GM19324 (cell line): Measurements from ENCODE around the gene SLCO3A1.
"Not testable (repeated sequence)": the region's sequence is repeated elsewhere in the genome, so short reads cannot be mapped to it uniquely, and the experiment has no call there.

Experiments used
- ATAC-seq: cut with Tn5 transposase; IDR thresholded peaks from one replicate; pipeline ENCODE4 v1.9.1; 2021; ENCODE audit warnings: mild to moderate bottlenecking, moderate library complexity; ENCODE audit not compliant: unreplicated experiment, low FRiP score

Gene SLCO3A1

DNA sequence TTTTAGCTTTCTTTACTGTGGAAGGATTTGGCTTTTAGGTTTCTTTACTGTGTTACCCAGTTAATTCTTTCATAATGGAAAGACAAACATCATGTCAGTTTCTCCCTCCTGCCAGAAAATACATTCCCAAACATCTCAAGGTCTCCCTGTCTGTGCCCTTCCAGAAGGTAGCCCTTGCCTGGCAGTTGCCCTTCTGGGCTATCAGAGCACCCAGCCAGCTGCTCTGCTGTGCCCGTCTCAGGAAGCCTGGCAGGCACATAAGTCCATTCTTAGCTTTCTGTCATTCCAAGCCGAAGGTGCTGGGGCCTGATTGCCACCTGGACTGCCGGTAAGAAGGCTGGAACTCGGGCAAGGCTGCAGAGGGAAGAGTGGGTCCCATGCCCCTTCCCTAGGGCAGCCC is 203.4 kb downstream of the SLCO3A1 start:
- ATAC-seq, result no peak

DNA sequence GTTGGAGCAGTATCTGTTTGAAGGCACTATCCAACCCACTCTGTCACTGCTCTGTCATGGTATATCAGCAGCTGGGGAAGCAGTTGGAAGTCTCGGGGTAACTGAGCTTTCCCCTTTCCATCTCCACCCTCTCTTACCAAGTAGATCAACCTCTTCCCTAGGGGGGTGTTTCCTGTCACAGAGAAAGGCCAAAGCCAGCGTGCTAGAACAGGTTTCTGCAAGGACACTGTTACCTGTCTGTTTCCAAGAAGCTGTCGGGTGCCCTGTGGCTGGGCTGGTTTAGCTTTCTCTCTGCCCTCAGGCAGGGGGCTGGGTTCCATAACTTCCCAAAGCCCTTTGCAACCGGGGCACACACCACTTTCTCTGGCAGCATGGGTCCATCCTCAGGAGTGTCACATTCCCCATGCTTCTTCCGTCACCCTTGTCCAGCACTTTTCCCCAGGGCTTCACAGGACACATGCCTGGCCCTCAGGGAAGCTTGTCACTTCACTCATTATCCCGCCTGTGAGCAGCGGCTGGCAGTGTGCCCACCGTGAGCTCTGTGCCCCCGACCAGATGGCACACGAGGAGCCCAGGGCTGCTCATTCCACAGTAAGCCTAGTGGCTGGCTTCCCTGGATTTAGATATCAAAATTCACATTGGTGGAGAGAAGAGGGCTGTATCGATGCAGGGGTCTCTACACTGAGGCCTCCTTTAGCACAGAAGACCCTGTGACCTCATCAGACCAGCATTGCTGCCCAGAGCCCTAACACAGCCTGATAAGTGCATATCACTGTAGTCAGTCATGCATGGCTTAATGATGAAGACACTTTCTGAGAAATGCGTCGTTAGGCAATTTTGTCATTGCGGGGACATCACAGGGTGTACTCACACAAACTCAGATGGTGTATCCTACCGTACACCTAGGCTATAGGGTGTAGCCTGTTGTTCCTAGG is 205.8 kb downstream of the SLCO3A1 start:
- no peak for ATAC-seq

DNA sequence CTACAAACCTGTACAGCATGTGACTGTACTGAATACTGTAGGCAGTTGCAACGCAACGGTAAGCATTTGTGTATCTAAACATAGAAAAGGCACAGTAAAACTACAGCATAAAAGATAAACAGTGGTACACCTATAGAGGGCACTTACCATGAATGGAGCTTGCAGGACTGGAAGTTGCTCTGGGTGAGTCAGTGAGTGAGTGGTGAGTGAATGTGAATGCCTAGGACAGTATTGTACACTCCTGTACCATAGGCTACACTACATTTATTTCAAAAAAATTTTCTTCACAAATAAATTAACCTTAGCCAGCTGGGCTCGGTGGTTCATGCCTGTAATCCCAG is 206.4 kb downstream of the SLCO3A1 start:
- not testable (repeated sequence) for ATAC-seq

DNA sequence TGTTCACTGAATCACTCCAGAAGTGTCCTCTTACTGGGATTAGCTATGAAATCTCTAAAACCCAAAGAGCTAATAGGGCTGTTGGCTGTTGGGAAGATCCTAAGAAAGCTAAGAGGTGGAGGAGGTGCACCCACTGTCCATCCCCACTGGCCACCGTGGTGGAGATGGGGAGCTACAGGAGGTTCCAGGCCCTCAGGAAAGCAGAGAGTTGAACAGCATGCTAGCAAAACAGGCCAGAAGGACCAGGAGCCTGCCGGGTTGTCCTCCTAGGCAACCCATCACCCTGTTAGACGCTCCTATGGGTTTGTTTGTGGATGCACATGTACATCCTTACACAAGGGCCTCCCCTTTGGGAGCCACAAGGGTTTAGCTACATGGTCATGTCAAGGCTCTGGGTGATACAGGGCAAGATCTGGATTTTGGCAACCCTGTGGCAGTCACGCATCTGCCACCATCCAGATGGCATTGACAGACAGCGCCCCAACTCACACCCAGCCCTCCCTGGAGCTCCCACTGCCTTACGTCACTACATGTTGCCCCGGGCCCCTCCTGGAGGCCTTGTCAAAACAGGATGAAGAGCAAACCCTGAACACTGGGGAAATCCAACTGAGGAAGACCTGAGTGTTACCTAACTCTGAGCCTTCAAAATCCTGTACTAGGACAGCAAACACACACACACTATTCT is 208.1 kb downstream of the SLCO3A1 start:
- ATAC-seq, result no peak

DNA sequence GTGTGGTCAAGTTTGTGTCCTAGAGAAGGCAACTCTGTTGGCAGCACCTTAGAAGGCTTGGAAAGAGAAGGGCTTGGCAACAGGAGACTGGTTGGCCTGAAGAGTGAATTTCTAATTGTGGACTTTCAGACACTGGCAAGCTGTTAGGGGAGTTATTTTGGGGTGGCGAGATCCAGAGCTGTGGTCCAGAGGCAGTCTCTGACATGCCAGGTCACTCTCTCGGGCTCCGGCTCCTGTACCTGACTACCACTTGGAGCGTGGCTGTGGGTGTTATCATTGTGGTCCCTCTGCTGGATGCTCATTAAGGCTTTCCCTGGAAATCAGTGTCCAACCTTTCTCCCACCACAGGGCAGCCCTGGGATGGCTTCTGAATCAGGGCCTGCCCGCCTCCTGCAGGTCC is 209.0 kb downstream of the SLCO3A1 start:
- ATAC-seq, result no peak

DNA sequence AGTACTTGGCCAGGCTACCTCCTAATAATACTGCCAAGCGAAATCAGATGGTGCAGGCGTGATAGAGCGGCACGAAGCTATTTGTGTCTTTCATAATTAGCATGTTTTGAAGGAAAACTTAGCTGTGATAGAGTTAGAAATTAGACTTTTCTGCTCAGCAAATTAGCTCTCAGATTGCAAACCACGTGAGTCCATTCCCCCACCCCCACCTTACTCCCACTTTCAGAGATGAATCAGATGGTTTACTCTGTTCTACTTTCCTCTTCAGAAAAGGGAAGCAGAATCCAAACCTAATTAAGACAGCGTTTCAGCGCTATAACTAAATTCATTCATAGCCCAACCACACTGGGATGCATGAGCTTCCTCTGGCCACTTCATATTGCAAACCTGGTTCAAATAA is 214.6 kb downstream of the SLCO3A1 start:
- no peak for ATAC-seq

DNA sequence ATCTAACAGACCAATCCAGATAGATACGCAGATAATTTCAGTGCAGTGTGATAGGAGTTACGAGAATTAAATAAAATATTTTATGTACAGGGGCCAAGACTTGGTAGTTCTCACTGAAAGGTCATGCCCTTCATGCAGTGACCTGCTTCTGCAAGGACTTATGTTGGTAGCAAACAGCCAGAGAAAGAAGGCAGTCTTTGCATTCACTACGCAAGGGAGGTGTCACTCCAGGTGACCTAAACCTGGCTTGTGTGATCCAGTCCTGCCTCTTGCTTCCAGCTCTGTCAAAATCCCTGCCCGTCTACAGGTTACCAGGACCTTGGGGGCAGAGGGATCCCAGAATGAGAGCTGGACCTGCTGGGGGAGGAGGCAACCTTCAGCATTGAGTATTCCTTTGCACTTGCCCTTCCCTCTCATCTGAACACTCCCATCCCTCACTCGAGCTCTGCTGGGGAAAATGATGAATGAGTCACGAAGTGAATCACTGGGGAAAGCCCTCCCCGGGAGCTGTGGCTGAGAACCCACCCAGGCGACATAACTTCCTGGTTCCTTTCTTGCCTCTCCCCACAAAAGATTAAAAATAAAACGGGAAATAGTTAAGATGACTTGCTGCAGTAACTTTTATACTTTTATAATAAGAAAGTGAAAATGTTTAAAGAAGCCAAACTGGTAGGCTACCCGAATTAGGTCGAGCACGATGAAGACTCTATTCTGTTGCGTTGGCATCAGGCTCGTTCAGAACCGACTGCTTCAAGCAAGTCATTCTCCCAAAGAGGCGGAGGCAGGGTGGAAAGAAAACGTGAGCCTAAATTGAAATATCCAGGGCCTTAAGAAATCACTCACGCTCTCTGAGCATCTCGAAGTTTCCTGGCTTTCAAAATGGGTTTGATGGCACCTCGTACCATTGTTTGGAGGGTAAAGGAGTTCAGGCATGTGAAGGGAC is 216.1 kb downstream of the SLCO3A1 start:
- ATAC-seq, result no peak

DNA sequence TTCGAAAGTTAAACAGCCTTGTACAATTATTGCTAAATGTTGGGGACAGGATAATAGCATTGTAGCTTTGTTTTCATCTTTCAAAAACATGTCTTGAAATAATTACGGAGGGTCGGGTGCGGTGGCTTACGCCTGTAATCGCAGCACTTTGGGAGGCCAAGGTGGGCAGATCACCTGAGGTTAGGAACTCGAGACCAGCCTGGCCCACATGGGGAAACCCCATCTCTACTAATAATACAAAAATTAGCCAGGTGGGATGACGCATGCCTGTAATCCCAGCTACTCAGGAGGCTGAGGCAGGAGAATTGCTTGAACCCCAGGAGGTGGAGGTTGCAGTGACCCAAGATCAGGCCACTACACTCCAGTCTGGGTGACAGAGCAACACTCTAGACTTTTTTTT is 216.7 kb downstream of the SLCO3A1 start:
- not testable (repeated sequence) for ATAC-seq

DNA sequence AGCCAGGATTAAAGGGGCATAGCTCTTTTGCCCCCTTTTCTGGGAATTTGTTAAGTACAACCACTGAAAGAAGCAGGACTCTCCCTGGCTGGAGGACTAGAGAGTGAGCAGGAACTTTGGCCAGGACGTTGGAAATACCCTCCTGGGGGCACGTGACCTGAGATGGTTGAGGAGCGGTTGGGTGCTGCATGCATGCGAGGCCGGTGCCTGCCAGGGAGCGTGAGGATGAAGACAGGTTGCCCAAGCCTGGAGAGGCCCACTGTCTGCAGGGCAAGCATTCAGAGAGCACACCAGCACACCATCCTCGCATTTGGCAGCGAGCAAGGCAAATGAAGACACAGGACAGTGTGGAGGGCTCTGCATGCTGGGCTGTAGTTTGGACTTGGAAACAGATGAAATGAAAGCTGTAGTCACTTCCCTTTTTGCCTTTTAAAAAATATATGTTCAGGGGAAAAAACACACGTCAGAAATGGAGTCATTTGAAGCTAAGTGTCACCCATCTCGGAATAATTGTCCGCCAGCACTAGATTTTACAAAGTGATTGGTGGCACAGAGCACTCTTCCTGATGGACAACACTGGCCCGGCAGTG is 217.6 kb downstream of the SLCO3A1 start:
- no peak for ATAC-seq

DNA sequence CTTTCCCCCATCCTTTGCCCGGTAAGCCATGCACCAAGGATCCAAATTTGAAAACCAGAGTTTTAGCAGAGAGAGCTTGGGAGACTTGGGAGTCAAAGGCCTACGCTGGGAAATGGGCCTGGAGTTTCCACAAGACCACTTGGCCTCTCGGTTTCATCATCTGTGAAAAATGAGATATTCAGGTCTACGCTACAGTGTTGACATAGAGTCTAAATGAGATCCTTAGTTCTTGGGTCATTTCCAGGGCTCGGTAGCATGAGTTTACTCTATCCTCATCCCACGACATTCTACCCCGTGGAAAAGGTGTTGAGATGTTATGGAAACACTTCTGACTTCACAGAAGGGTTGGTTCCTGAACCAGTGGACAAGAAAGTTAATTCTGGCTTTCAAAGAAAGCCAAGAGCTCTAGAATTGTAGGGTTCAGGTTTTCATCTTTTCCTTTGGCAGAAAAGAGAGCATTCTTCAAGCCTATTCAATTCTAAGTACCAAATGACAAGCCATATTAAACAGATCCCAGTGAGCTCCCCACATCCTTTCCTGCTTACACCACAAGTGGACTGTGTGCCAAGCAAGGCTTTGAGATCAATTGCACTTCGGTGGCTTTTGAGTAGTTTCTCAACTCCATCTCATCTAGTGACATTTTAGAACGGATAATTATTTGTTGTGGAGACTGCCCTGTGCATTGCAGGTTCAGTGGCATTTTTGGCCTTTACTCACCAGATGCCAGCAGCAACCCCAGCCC is 219.7 kb downstream of the SLCO3A1 start:
- ATAC-seq, result no peak

DNA sequence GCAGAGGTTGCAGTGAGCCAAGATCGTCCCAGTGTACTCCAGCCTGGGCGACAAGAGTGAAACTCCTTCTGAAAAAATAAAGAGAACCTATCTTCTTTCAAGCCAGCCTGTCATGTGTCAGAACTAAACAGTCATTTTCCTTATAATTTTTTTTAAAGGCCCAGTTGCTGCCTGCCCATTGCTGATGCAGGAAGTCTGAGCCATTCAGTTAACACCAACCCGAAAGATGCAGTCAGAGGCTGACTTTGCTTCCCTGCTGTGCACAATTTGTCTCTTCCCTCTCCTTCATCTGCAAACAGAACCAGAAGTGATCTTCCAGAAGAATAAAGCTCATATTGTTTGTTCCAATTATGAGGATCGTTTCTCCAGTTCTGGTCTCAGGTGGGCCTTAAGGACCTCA is 220.6 kb downstream of the SLCO3A1 start:
- no peak for ATAC-seq

DNA sequence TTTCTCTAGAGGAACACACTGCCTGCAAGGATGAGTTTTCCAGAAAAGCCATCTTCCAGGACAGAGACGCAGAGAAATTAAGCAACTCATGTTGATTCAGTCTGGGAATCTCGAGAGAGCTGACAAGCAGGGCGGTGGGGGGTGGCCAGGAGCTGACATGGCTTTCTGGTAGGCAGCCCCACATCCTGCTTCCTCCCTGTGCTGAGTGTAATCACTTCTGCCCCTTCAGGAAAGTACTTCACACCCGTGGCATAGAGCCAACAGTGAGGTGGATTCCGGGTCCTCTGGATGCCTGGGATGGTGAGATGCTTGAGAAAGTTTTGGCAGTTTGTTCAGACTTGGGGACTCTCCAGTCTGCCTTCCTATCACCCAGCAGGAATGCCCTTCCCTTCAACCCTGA is 221.1 kb downstream of the SLCO3A1 start:
- ATAC-seq, result no peak

DNA sequence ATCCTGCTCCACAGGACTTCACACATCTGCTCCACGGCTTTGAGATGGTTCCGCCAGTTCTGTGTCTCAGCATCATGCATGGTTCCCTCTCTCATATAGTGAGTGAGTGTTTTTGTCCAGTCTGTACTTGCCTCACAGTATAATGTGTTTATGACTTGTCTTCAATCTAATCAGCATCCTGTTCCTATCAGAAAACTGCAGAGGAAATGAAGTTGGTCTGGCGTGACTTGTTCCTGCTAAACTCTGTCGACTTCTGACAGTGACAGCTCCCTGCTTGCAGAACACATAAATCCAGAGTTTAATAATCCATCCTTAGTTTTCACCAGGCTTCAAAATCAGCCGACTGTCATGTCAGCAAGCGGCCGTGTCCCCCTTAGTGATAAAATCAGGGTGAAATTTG is 222.3 kb downstream of the SLCO3A1 start:
- ATAC-seq, result no peak

DNA sequence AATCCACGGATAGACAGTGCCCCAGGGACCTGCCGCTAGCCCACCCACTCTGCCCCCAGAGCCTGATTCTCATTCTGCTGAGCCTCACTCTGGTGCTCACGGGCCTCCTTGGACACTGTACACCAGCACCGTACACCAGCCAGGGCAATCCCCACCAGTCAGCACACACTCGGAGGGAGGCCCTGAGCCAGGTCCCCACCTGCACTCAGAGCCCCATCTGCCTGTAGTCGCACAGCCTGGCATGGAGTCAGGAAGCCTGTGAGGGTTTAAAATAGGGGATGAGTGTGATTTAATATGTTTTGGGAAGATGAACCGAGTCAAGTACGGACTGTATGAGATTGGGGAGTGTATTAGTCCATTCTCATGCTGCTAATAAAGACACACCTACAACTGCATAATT is 223.0 kb downstream of the SLCO3A1 start:
- ATAC-seq, result no peak

DNA sequence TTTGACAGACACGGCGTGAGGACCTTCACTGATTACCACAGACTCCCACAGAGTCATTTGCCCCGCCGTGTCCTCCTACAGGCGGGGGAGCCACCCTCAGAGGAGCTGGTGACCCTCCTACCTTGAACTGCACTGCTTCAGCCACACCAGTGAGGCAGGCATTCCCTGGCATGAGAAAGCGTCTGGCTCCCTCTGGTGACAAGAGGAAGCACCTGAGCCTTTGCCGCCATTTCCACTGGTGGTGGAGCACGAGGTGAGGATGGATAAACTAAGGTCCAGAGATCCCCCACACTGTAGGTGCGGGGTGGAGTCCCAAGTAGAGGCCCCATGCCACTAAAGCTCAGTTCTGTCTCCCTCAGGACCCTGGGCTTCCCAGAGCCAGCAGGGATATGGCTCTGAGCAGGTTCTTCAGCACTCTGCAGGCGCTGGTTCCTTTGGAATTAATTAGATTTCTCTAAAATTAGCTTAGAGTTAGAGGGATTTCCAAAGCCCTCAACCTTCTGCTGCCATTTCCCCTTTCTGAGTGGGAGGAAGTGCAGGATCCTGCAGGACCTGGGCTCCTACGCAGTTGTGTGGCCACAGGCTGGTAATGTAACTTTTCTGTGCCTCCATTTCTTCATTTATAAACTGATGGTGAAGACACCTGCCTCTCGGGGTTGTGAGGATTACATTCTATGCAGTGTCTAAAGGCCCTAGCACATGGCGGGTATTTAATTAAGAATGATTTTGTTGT is 224.0 kb downstream of the SLCO3A1 start:
- ATAC-seq, result peak; percentile 49

DNA sequence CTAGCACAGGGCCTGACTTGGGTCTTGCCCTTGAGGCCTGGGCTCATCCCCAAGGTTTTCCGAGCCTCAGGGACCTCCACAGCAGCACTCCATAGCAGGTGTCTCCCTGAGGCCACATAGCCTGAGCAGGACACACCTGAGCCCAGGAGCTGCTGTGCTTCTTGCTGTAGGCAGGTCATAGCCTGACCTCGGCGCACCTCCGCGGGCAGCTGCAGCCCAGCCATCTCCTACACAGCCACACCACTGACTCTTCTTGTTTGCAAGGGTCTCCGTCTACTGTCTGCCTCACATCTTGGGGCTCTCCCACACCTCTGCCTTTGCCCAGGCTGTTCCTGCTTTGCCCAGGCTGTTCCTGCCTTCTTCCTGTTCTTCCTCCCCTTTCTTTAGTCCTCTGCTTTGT is 224.8 kb downstream of the SLCO3A1 start:
- ATAC-seq, result no peak

DNA sequence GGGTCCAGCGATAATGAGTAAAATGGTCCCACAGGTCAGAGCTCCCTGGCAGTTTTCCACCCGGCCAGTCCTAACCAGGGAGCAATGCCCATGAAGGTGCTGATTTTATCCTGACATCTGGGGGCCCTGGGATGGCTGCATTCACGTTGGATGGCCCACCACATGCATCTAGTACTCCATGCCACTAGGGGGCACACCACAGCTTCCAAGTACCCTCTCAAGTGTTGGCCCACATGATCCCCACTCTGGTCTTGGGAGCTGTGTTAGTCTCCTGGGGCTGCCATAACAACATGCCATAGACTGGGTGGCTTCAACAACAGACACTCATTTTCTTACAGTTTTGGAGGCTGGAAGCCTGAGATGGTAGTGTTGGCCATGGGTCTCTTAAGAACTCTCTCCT is 225.5 kb downstream of the SLCO3A1 start:
- no peak for ATAC-seq

DNA sequence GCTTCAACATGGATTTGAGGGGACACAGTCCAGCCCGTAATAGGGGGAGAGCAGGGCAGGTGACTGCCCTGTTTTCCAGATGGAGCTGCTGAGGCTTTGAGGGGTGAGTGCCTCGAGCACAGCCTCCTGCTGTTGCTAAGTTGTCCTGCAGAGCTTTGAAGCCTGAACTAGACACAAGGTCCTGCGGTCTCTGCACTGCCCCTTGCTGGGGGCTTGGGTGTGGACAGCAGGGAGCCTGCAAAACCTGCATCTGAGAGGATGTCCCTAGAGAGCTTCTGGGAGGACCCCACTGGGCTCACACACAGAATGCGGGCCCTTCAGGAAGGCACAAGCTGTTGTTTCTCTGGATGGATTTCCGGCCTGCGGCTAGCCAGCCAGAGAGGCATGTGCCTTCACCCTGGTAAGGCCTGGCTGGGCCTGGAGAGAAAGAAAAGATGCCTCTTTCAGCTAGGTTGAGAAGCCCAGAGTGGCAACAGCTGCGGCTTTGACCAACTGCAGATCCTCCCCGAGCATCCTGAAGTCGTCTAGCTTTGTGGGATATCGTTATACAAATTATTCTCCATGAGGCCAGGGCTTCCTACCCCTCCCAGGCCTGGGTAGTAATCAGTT is 226.2 kb downstream of the SLCO3A1 start:
- no peak for ATAC-seq
